SU-DHL-6 (cell line): ENCODE measurements around the gene RPL28.

ENCODE experiments used
- H2AFZ ChIP-seq: fragments of 200-600 bp; sonication (generic); 2 replicates; pipeline ENCODE4 v1.6.1; 2014; ENCODE audit warnings: low read depth, mild to moderate bottlenecking, moderate library complexity, mixed read lengths, antibody characterized with exemption, low read length; ENCODE audit not compliant: severe bottlenecking
- H3F3A ChIP-seq: fragments of 200-600 bp; shearing (Covaris generic); 2 replicates; pipeline ENCODE4 v1.6.0; 2016; ENCODE audit warnings: antibody characterized with exemption, mild to moderate bottlenecking; ENCODE audit not compliant: insufficient read depth
- H3K27ac ChIP-seq: fragments of 200-600 bp; sonication (generic); 2 replicates; pipeline ENCODE4 v1.5.1; 2016; ENCODE audit warnings: low read depth, mild to moderate bottlenecking, low read length, moderate library complexity, mixed read lengths
- H3K27me3 ChIP-seq: fragments of 200-600 bp; sonication (generic), shearing (Covaris generic); 2 replicates; pipeline ENCODE4 v1.6.0; 2014; ENCODE audit warnings: mild to moderate bottlenecking, low read length
- H3K36me3 ChIP-seq: fragments of 200-600 bp; sonication (generic); 2 replicates; pipeline ENCODE4 v1.6.1; 2014; ENCODE audit warnings: mild to moderate bottlenecking, low read length, mixed read lengths
- H3K4me2 ChIP-seq: fragments of 300-600, 200-600 bp; shearing (Covaris generic), sonication (generic); 2 replicates; pipeline ENCODE4 v1.6.0; 2014; ENCODE audit warnings: low read length, low read depth, mild to moderate bottlenecking; ENCODE audit not compliant: poor library complexity, severe bottlenecking
- H3K4me3 ChIP-seq: fragments of 200-600 bp; sonication (generic); 2 replicates; pipeline ENCODE4 v1.5.1; 2014; ENCODE audit warnings: antibody characterized with exemption, low read length, mild to moderate bottlenecking, mixed read lengths; ENCODE audit not compliant: insufficient read depth, poor library complexity, severe bottlenecking
- H3K79me2 ChIP-seq: fragments of 200-600 bp; sonication (generic); 2 replicates; pipeline ENCODE4 v1.6.1; 2014; ENCODE audit warnings: mild to moderate bottlenecking, low read length, moderate library complexity; ENCODE audit not compliant: insufficient read depth
- H3K9ac ChIP-seq: fragments of 200-600 bp; sonication (generic); 2 replicates; pipeline ENCODE4 v1.7.0; 2014; ENCODE audit warnings: mild to moderate bottlenecking, low read length
- H3K9me2 ChIP-seq: fragments of 200-600 bp; sonication (generic); replicated peaks from 2 replicates; pipeline ENCODE4 v1.6.1; 2014; ENCODE audit warnings: low read length; ENCODE audit not compliant: insufficient read depth
- H3K9me3 ChIP-seq: fragments of 200-600 bp; sonication (generic); 2 replicates; pipeline ENCODE4 v1.6.1; 2014; ENCODE audit warnings: low read length, mixed read lengths; ENCODE audit not compliant: insufficient read depth
- H4K20me1 ChIP-seq: fragments of 200-600 bp; sonication (generic); 2 replicates; pipeline ENCODE4 v1.6.1; 2014; ENCODE audit warnings: low read depth, mild to moderate bottlenecking, antibody characterized with exemption, low read length, moderate library complexity, mixed read lengths
- CTCF ChIP-seq: fragments of 200-600 bp; sonication (generic); IDR thresholded peaks from one replicate; pipeline ENCODE4 v1.5.1; 2017; ENCODE audit warnings: antibody characterized with exemption, mild to moderate bottlenecking, low read length, moderate library complexity; ENCODE audit not compliant: insufficient read depth, poor library complexity, severe bottlenecking
- EZH2phosphoT487 ChIP-seq: fragments of 200-600 bp; sonication (generic), shearing (Covaris generic); conservative IDR thresholded peaks from 2 replicates; pipeline ENCODE4 v1.6.1; 2018; ENCODE audit warnings: mild to moderate bottlenecking, antibody characterized with exemption, low read length, moderate library complexity, mixed read lengths

The RPL28 gene

GRCh38 chr19:55402509-55402908 is 16.8 kb downstream of the RPL28 start:
- H3K4me2 ChIP-seq, result no peak overlapping the region
- no peak overlapping the region for H3K9ac ChIP-seq
- peaks cover 34% of the 10 kb centered on the region for H3K36me3 ChIP-seq
- TF ChIP-seq CTCF (no peak), EZH2phosphoT487 (no peak)
- no peaks in the 10 kb centered on the region for H3K9me3 ChIP-seq
- H4K20me1 ChIP-seq, result peaks cover 23% of the 10 kb centered on the region
- no peaks in the 10 kb centered on the region for H3K9me2 ChIP-seq
- H3K4me3 ChIP-seq, result no peak overlapping the region
- peaks cover 22% of the 10 kb centered on the region for H3K79me2 ChIP-seq
- H2AFZ ChIP-seq, result no peak overlapping the region
- H3K27me3 ChIP-seq, result no peaks in the 10 kb centered on the region
- H3K27ac ChIP-seq, result no peak overlapping the region
- H3F3A ChIP-seq, result peaks cover 35% of the 10 kb centered on the region

- H3K9me2 ChIP-seq, result no peaks in the 10 kb centered on the region
- peaks cover 34% of the 10 kb centered on the region for H3K36me3 ChIP-seq
- TF ChIP-seq CTCF (no peak), EZH2phosphoT487 (no peak)
- peak overlapping the region; percentile 100 for H3K9ac ChIP-seq
- H3F3A ChIP-seq, result peaks cover 19% of the 10 kb centered on the region
- H4K20me1 ChIP-seq, result peaks cover 23% of the 10 kb centered on the region
- H3K79me2 ChIP-seq, result peaks cover 22% of the 10 kb centered on the region
- peak overlapping the region; percentile 95 for H3K4me3 ChIP-seq
- no peaks in the 10 kb centered on the region for H3K9me3 ChIP-seq
- no peaks in the 10 kb centered on the region for H3K27me3 ChIP-seq
- peak overlapping the region; percentile 68 for H3K4me2 ChIP-seq
- no peak overlapping the region for H2AFZ ChIP-seq
- peak overlapping the region; percentile 97; the same call in 1 of the 2 replicates for H3K27ac ChIP-seq
These were observed 19.9 kb downstream of the RPL28 start for GRCh38 chr19:55405638-55406037.

GRCh38 chr19:55406091-55406825 is 20.5 kb downstream of the RPL28 start:
- H4K20me1 ChIP-seq, result peaks cover 23% of the 10 kb centered on the region
- H3K4me3 ChIP-seq, result peak overlapping the region; percentile 95
- peaks cover 34% of the 10 kb centered on the region for H3K36me3 ChIP-seq
- peak overlapping the region; percentile 97 for H3K27ac ChIP-seq
- H2AFZ ChIP-seq, result no peak overlapping the region
- H3K9ac ChIP-seq, result peak overlapping the region; percentile 100
- no peak for TF ChIP-seq EZH2phosphoT487
- TF ChIP-seq CTCF, result no peak
- H3F3A ChIP-seq, result peaks cover 15% of the 10 kb centered on the region
- peaks cover 22% of the 10 kb centered on the region for H3K79me2 ChIP-seq
- 0 out of 2 replicates have a peak, but pooled peaks cover 1% of the 10 kb centered on the region for H3K27me3 ChIP-seq
- no peaks in the 10 kb centered on the region for H3K9me3 ChIP-seq
- H3K4me2 ChIP-seq, result peak overlapping the region; percentile 68
- H3K9me2 ChIP-seq, result no peaks in the 10 kb centered on the region
